ENCODE results near the gene PHLDA1.

Gene PHLDA1

GRCh38 chr12:76031081-76031413 is 529 bp downstream of the PHLDA1 start:
- DNase-seq (ENCODE audit: low spot score), result peak; percentile 78
- Histone ChIP-seq H3K4me3 (peak overlapping the region; percentile 78), H3K27ac (peak overlapping the region; percentile 91 to 98)
- no peak for TF ChIP-seq CTCF (IDR thresholded peaks at IDR 0.05)

- peak overlapping the region; percentile 78 for H3K4me3 ChIP-seq
- H3K27ac ChIP-seq, result peak overlapping the region; percentile 91 to 98
- no peak for DNase-seq (ENCODE audit: low spot score)
- TF ChIP-seq CTCF (IDR thresholded peaks at IDR 0.05), result no peak
Measured at GRCh38 chr12:76030341-76031080, 1.1 kb downstream of the PHLDA1 start.

GRCh38 chr12:76029982-76030340 is 1.6 kb downstream of the PHLDA1 start:
- Histone ChIP-seq H3K4me3 (peak overlapping the region; percentile 78), H3K27ac (peak overlapping the region; percentile 91 to 98)
- TF ChIP-seq CTCF (IDR thresholded peaks at IDR 0.05), result no peak
- no peak for DNase-seq (ENCODE audit: low spot score)

GRCh38 chr12:76028571-76029277 is 2.9 kb downstream of the PHLDA1 start:
- peak overlapping the region; percentile 78 for H3K4me3 ChIP-seq
- peak overlapping the region in 1 of 2 donors; percentile 18 for H3K27ac ChIP-seq
- DNase-seq (ENCODE audit: low spot score), result no peak
- no peak for TF ChIP-seq CTCF (IDR thresholded peaks at IDR 0.05)

GRCh38 chr12:76026643-76027063 is 4.9 kb downstream of the PHLDA1 start:
- Histone ChIP-seq H3K4me3 (no peak overlapping the region), H3K27ac (no peak overlapping the region)
- TF ChIP-seq CTCF (IDR thresholded peaks at IDR 0.05), result no peak
- no peak for DNase-seq (ENCODE audit: low spot score)

- Histone ChIP-seq H3K4me3 (no peak overlapping the region), H3K27ac (no peak overlapping the region)
- TF ChIP-seq CTCF (IDR thresholded peaks at IDR 0.05), result no peak
- DNase-seq (ENCODE audit: low spot score), result no peak
Measured at GRCh38 chr12:76025601-76026575, 5.7 kb downstream of the PHLDA1 start.
